ENCODE measurements around the gene TNFSF12. TPM values are rescaled to one million over a fixed set of nuclear protein-coding genes. Genes with fewer than 3 reads are reported as not detected.
A peak's percentile ranks its signal among the peaks of the same experiment; 100 is the strongest.

Gene TNFSF12
- total and polyA plus RNA-seq, 9 of the 15 experiments (the other 6 are each of a cell fraction or from before 2014, with no cell fraction given) = 0.03 to 0.95 (median 0.19) TPM; not detected in 3

GRCh38 chr17:7583253-7584109 lies 34.6 kb downstream of the TNFSF12 start, which contains the start of gene MPDU1 (continued):
- TF ChIP-seq ZNF318 (IDR thresholded peaks at IDR 0.05; ENCODE audit: borderline replicate concordance in 1 of 2, low read depth in 1 of 2) (peak in 1 of 2 experiments; percentile 41; a peak in 1 of 4 replicates), SOX6 (IDR thresholded peaks at IDR 0.05) (peak; percentile 34; the same call in 1 of the 2 replicates), ZFPM2 (CRISPR knock-in tag; IDR thresholded peaks at IDR 0.05) (no peak), CEBPG (CRISPR knock-in tag; IDR thresholded peaks at IDR 0.05) (peak; percentile 20; the same call in 1 of the 2 replicates), CEBPG (tag; conservative IDR thresholded peaks at IDR 0.05 in 1 of 2, IDR thresholded peaks at IDR 0.05 in 1 of 2) (no peak), E2F8 (IDR thresholded peaks at IDR 0.05; ENCODE audit: low read depth, partially characterized antibody) (peak; percentile 96), RBFOX2 (IDR thresholded peaks at IDR 0.05; ENCODE audit: low read depth, low read length) (peak; percentile 90), CREM (IDR thresholded peaks at IDR 0.05; ENCODE audit: low read depth) (peak; percentile 85), TAL1 (IDR thresholded peaks at IDR 0.05) (no peak), ELF1 (tag; IDR thresholded peaks at IDR 0.05) (peak; percentile 96), CHAMP1 (IDR thresholded peaks at IDR 0.05) (no peak), ZKSCAN8 (CRISPR knock-in tag; IDR thresholded peaks at IDR 0.05) (peak; percentile 70; the same call in 1 of the 2 replicates), CHCHD3 (CRISPR knock-in tag; IDR thresholded peaks at IDR 0.05) (no peak)
